Lower leg skin (tissue), 3 donors: ENCODE results near the gene RAB40B.

Experiments used
- CTCF ChIP-seq, 3 donors: fragments of 450-650 bp; IDR thresholded peaks; one replicate each; pipeline ENCODE4 v1.5.1; 2016; ENCODE audit warnings: antibody characterized with exemption in 3 of 3, mild to moderate bottlenecking in 3 of 3, moderate library complexity in 2 of 3
- POLR2A ChIP-seq, 2 donors: fragments of 450-650 bp; IDR thresholded peaks; one replicate each; pipeline ENCODE4 v1.6.1; 2016 to 2017; ENCODE audit warnings: antibody characterized with exemption in 2 of 2, mild to moderate bottlenecking in 1 of 2, moderate library complexity in 1 of 2

- TF ChIP-seq CTCF (IDR thresholded peaks at IDR 0.05) (no peak), POLR2A (IDR thresholded peaks at IDR 0.05) (no peak)
Observed at GRCh38 chr17:82683534-82683933, 15.0 kb downstream of the RAB40B start.
